ENCODE measurements around the gene SFRP4.
A peak's percentile ranks its signal among the peaks of the same experiment; 100 is the strongest.
"Not testable (repeated sequence)": the region's sequence is repeated elsewhere in the genome, so short reads cannot be mapped to it uniquely, and the experiment has no call there.

SFRP4 gene

GRCh38 chr7:37916673-37917660, at the start of gene SFRP4:
Gene SFRP4, minus strand, starts transcription at chr7:37916817. Its CDS starts 280 bp downstream, at chr7:37916537.
- TF ChIP-seq CTCF (IDR thresholded peaks at IDR 0.05; ENCODE audit: extremely low read depth, insufficient read depth, missing control alignments) = peak; percentile 69
- in situ Hi-C loops (cut with MboI; ENCODE audit: low pct_unique_long_range_greater_than_20kb, low sequenced_read_pairs, unreplicated experiment) = no loop called here
- DNase-seq (ENCODE audit: low spot score) = peak; percentile 66

- no peak for DNase-seq (ENCODE audit: low spot score)
- TF ChIP-seq CTCF (IDR thresholded peaks at IDR 0.05; ENCODE audit: extremely low read depth, insufficient read depth, missing control alignments) = no peak
- in situ Hi-C loops (cut with MboI; ENCODE audit: low pct_unique_long_range_greater_than_20kb, low sequenced_read_pairs, unreplicated experiment) = no loop called here
Observed at GRCh38 chr7:37964196-37964595, 47.6 kb upstream of the SFRP4 start.

- in situ Hi-C loops (cut with MboI; ENCODE audit: low pct_unique_long_range_greater_than_20kb, low sequenced_read_pairs, unreplicated experiment) = no loop called here
- TF ChIP-seq CTCF (IDR thresholded peaks at IDR 0.05; ENCODE audit: extremely low read depth, insufficient read depth, missing control alignments) = no peak
- DNase-seq (ENCODE audit: low spot score) = no peak
Observed at GRCh38 chr7:37961251-37961650, 44.6 kb upstream of the SFRP4 start.

GRCh38 chr7:37960483-37960882, 43.9 kb upstream of the SFRP4 start:
- in situ Hi-C loops (cut with MboI; ENCODE audit: low pct_unique_long_range_greater_than_20kb, low sequenced_read_pairs, unreplicated experiment) = no loop called here
- DNase-seq (ENCODE audit: low spot score) = no peak

GRCh38 chr7:37957221-37957970, 40.8 kb upstream of the SFRP4 start:
- DNase-seq (ENCODE audit: low spot score) = no peak
- in situ Hi-C loops (cut with MboI; ENCODE audit: low pct_unique_long_range_greater_than_20kb, low sequenced_read_pairs, unreplicated experiment) = no loop called here
- TF ChIP-seq CTCF (IDR thresholded peaks at IDR 0.05; ENCODE audit: extremely low read depth, insufficient read depth, missing control alignments) = no peak

More at GRCh38 chr7:37960483-37960882, 43.9 kb upstream of the SFRP4 start:
- TF ChIP-seq CTCF (IDR thresholded peaks at IDR 0.05; ENCODE audit: extremely low read depth, insufficient read depth, missing control alignments) = no peak

- TF ChIP-seq CTCF (IDR thresholded peaks at IDR 0.05; ENCODE audit: extremely low read depth, insufficient read depth, missing control alignments) = no peak
- in situ Hi-C loops (cut with MboI; ENCODE audit: low pct_unique_long_range_greater_than_20kb, low sequenced_read_pairs, unreplicated experiment) = no loop called here
- no peak for DNase-seq (ENCODE audit: low spot score)
Observed at GRCh38 chr7:37956791-37957190, 40.2 kb upstream of the SFRP4 start.

GRCh38 chr7:37954217-37954616, 37.6 kb upstream of the SFRP4 start:
- in situ Hi-C loops (cut with MboI; ENCODE audit: low pct_unique_long_range_greater_than_20kb, low sequenced_read_pairs, unreplicated experiment); DNase-seq (ENCODE audit: low spot score): not testable (repeated sequence)

Data from GM13977 (cell line).